Trophoblast cell (in vitro differentiated cells and primary cell): ENCODE data around the gene GPSM1.

ENCODE experiments used
- DNase-seq, 2 donors: peaks; one replicate each; pipeline ENCODE4 v3.0.0-alpha.2; 2016
- H2AFZ ChIP-seq: 2 replicates; pipeline ENCODE4 v1.6.1; 2013; ENCODE audit warnings: low read length, moderate library complexity, mild to moderate bottlenecking; ENCODE audit not compliant: insufficient read depth, poor library complexity
- H2AK5ac ChIP-seq: 2 replicates; pipeline ENCODE4 v1.6.1; 2013; ENCODE audit warnings: mild to moderate bottlenecking, low read length
- H2BK120ac ChIP-seq: 2 replicates; pipeline ENCODE4 v1.6.1; 2013; ENCODE audit warnings: low read length, mild to moderate bottlenecking, moderate library complexity; ENCODE audit not compliant: insufficient read depth, poor library complexity
- H2BK12ac ChIP-seq: 2 replicates; pipeline ENCODE4 v1.6.1; 2013; ENCODE audit warnings: mild to moderate bottlenecking, low read length, moderate library complexity
- H2BK5ac ChIP-seq: 2 replicates; pipeline ENCODE4 v1.6.1; 2013; ENCODE audit warnings: low read length, low read depth, moderate library complexity, mild to moderate bottlenecking; ENCODE audit not compliant: poor library complexity
- H3K14ac ChIP-seq: 2 replicates; pipeline ENCODE4 v1.6.1; 2013; ENCODE audit warnings: mild to moderate bottlenecking, low read length
- H3K18ac ChIP-seq: 2 replicates; pipeline ENCODE4 v1.6.1; 2013; ENCODE audit warnings: mild to moderate bottlenecking, low read length
- H3K23ac ChIP-seq: 2 replicates; pipeline ENCODE4 v1.6.1; 2013; ENCODE audit warnings: low read length
- H3K27ac ChIP-seq: 2 replicates; pipeline ENCODE4 v1.5.1; 2013; ENCODE audit warnings: low read depth, mild to moderate bottlenecking, inconsistent platforms, low read length, moderate library complexity
- H3K27me3 ChIP-seq: 2 replicates; pipeline ENCODE4 v1.6.1; 2013; ENCODE audit warnings: inconsistent platforms, mild to moderate bottlenecking, low read length, moderate library complexity; ENCODE audit not compliant: insufficient read depth
- H3K36me3 ChIP-seq, 2 experiments: 1 replicate in 1 of 2; 2 replicates in 1 of 2; pipeline ENCODE4 v1.6.1; 2013; ENCODE audit warnings: low read length in 2 of 2, mild to moderate bottlenecking in 2 of 2, moderate library complexity in 1 of 2; ENCODE audit not compliant: insufficient read depth in 2 of 2, control insufficient read depth in 1 of 2
- H3K4ac ChIP-seq: 2 replicates; pipeline ENCODE4 v1.6.1; 2013; ENCODE audit warnings: low read depth, mild to moderate bottlenecking, low read length, moderate library complexity
- H3K4me1 ChIP-seq, 2 experiments: 1 replicate in 1 of 2; 2 replicates in 1 of 2; pipeline ENCODE4 v1.6.1; 2013; ENCODE audit warnings: low read length in 2 of 2, mild to moderate bottlenecking in 2 of 2, moderate library complexity in 1 of 2; ENCODE audit not compliant: insufficient read depth in 2 of 2, control insufficient read depth in 1 of 2
- H3K4me2 ChIP-seq: 2 replicates; pipeline ENCODE4 v1.6.1; 2013; ENCODE audit warnings: inconsistent platforms, mild to moderate bottlenecking, low read length, moderate library complexity
- H3K4me3 ChIP-seq: 2 replicates; pipeline ENCODE4 v1.5.1; 2013; ENCODE audit warnings: mild to moderate bottlenecking, low read depth, low read length, inconsistent platforms
- H3K79me1 ChIP-seq: one replicate; pipeline ENCODE4 v1.6.1; 2013; ENCODE audit warnings: low read length
- H3K79me2 ChIP-seq: 2 replicates; pipeline ENCODE4 v1.6.1; 2013; ENCODE audit warnings: low read length, mild to moderate bottlenecking; ENCODE audit not compliant: control insufficient read depth, insufficient read depth, poor library complexity
- H3K9ac ChIP-seq: 2 replicates; pipeline ENCODE4 v1.6.1; 2013; ENCODE audit warnings: mild to moderate bottlenecking, low read length
- H3K9me3 ChIP-seq: 2 replicates; pipeline ENCODE4 v1.6.1; 2013; ENCODE audit warnings: low read depth, mild to moderate bottlenecking, control low read depth, inconsistent platforms, low read length; ENCODE audit not compliant: insufficient read depth
- H4K12ac ChIP-seq: 2 replicates; pipeline ENCODE4 v1.6.1; 2013; ENCODE audit warnings: low read depth, mild to moderate bottlenecking, low read length, moderate library complexity
- H4K8ac ChIP-seq: 2 replicates; pipeline ENCODE4 v1.6.1; 2013; ENCODE audit warnings: low read depth, mild to moderate bottlenecking, low read length, moderate library complexity
- H4K91ac ChIP-seq: one replicate; pipeline ENCODE4 v1.6.1; 2013; ENCODE audit warnings: low read depth, mild to moderate bottlenecking, low read length, moderate library complexity
- WGBS: extraction: QIAGEN DNeasy Blood & Tissue Kit; methylation state at CpG from one replicate; pipeline ENCODE4 v1.1.7; 2013; ENCODE audit warnings: missing lambda C conversion rate; ENCODE audit not compliant: insufficient read length, insufficient coverage; ENCODE audit errors: extremely low coverage; 5-methylcytosine and 5-hydroxymethylcytosine counted together

The GPSM1 gene

GRCh38 chr9:136364942-136365774, 37.8 kb downstream of the GPSM1 start:
- Histone ChIP-seq H3K4me2 (no peak overlapping the region), H2BK120ac (no peak overlapping the region), H2BK12ac (no peak overlapping the region), H3K14ac (no peak overlapping the region), H2AK5ac (no peak overlapping the region), H4K12ac (no peak overlapping the region), H3K4me1 (peaks cover 8 to 14% of the 10 kb centered on the region in 2 experiments), H3K9me3 (no peaks in the 10 kb centered on the region), H3K18ac (no peak overlapping the region), H4K8ac (no peak overlapping the region), H3K79me1 (peaks cover 3% of the 10 kb centered on the region), H3K9ac (no peak overlapping the region), H4K91ac (no peak overlapping the region), H3K23ac (no peak overlapping the region), H2AFZ (no peak overlapping the region), H3K27me3 (no peaks in the 10 kb centered on the region), H3K27ac (no peak overlapping the region), H2BK5ac (no peak overlapping the region), H3K4me3 (no peak overlapping the region), H3K36me3 (no peaks in the 10 kb centered on the region), H3K79me2 (peaks cover 2% of the 10 kb centered on the region), H3K4ac (no peak overlapping the region)
- DNase-seq, result no peak
- no CpG with 5 or more reads among the region's 31 CpGs for WGBS

- H4K91ac ChIP-seq, result no peak overlapping the region
- H3K4me3 ChIP-seq, result no peak overlapping the region
- no peak overlapping the region for H3K4ac ChIP-seq
- no peak overlapping the region for H3K4me2 ChIP-seq
- no peak overlapping the region for H2BK12ac ChIP-seq
- peaks cover 3% of the 10 kb centered on the region for H3K79me1 ChIP-seq
- no CpG with 5 or more reads among the region's 9 CpGs for WGBS
- peaks cover 2% of the 10 kb centered on the region for H3K79me2 ChIP-seq
- no peak overlapping the region for H3K23ac ChIP-seq
- no peak overlapping the region for H4K8ac ChIP-seq
- no peaks in the 10 kb centered on the region for H3K27me3 ChIP-seq
- H3K9ac ChIP-seq, result no peak overlapping the region
- H3K14ac ChIP-seq, result no peak overlapping the region
- H2BK120ac ChIP-seq, result no peak overlapping the region
- H3K27ac ChIP-seq, result no peak overlapping the region
- H2AFZ ChIP-seq, result no peak overlapping the region
- peaks cover 8 to 14% of the 10 kb centered on the region in 2 experiments for H3K4me1 ChIP-seq
- H3K9me3 ChIP-seq, result no peaks in the 10 kb centered on the region
- H2BK5ac ChIP-seq, result no peak overlapping the region
- no peak overlapping the region for H4K12ac ChIP-seq
- no peak for DNase-seq
- H2AK5ac ChIP-seq, result no peak overlapping the region
- no peaks in the 10 kb centered on the region for H3K36me3 ChIP-seq
- H3K18ac ChIP-seq, result no peak overlapping the region
Measured at GRCh38 chr9:136365775-136366222, 38.5 kb downstream of the GPSM1 start.

GRCh38 chr9:136366826-136367225, 39.5 kb downstream of the GPSM1 start:
- H3K18ac ChIP-seq, result no peak overlapping the region
- no peak overlapping the region for H3K23ac ChIP-seq
- no peaks in the 10 kb centered on the region for H3K36me3 ChIP-seq
- no peaks in the 10 kb centered on the region for H3K27me3 ChIP-seq
- no peak overlapping the region for H2BK5ac ChIP-seq
- no peak overlapping the region for H3K27ac ChIP-seq
- DNase-seq, result no peak
- H4K91ac ChIP-seq, result no peak overlapping the region
- no peak overlapping the region for H2BK120ac ChIP-seq
- no peak overlapping the region for H4K8ac ChIP-seq
- H2BK12ac ChIP-seq, result no peak overlapping the region
- no peaks in the 10 kb centered on the region for H3K9me3 ChIP-seq
- no peak overlapping the region for H3K4me3 ChIP-seq
- WGBS, result no CpG with 5 or more reads among the region's 9 CpGs
- H2AFZ ChIP-seq, result no peak overlapping the region
- peaks cover 5 to 10% of the 10 kb centered on the region in 2 experiments for H3K4me1 ChIP-seq
- H3K79me2 ChIP-seq, result peaks cover 2% of the 10 kb centered on the region
- H4K12ac ChIP-seq, result no peak overlapping the region
- H3K4ac ChIP-seq, result no peak overlapping the region
- H3K4me2 ChIP-seq, result no peak overlapping the region
- H3K14ac ChIP-seq, result no peak overlapping the region
- no peak overlapping the region for H3K9ac ChIP-seq
- H2AK5ac ChIP-seq, result no peak overlapping the region
- H3K79me1 ChIP-seq, result peaks cover 3% of the 10 kb centered on the region

GRCh38 chr9:136367296-136368145, 40.2 kb downstream of the GPSM1 start:
- Histone ChIP-seq H3K18ac (no peak overlapping the region), H2AFZ (no peak overlapping the region), H4K12ac (no peak overlapping the region), H3K9ac (no peak overlapping the region), H3K27ac (no peak overlapping the region), H3K36me3 (no peaks in the 10 kb centered on the region), H3K79me2 (peaks cover 2% of the 10 kb centered on the region), H4K91ac (no peak overlapping the region), H3K9me3 (no peaks in the 10 kb centered on the region), H2AK5ac (no peak overlapping the region), H4K8ac (no peak overlapping the region), H2BK12ac (no peak overlapping the region), H3K4me1 (peaks cover 6 to 14% of the 10 kb centered on the region in 2 experiments), H3K4ac (no peak overlapping the region), H3K23ac (no peak overlapping the region), H3K4me2 (no peak overlapping the region), H2BK5ac (no peak overlapping the region), H3K4me3 (no peak overlapping the region), H3K79me1 (peaks cover 7% of the 10 kb centered on the region), H3K14ac (no peak overlapping the region), H2BK120ac (no peak overlapping the region), H3K27me3 (no peaks in the 10 kb centered on the region)
- DNase-seq, result no peak
- no CpG with 5 or more reads among the region's 45 CpGs for WGBS
